HCT116 (cell line): ENCODE data around the gene SMIM21. TPM values are rescaled to one million over a fixed set of nuclear protein-coding genes. Genes with fewer than 3 reads are reported as not detected.

Experiments used
- ATAC-seq: fragments of 200-7000 bp; cut with Tn5 transposase; 2 replicates; pipeline ENCODE4 v1.9.1; 2020; ENCODE audit warnings: mild to moderate bottlenecking, moderate library complexity
- BruUV-seq: library from RNA; stranded (reverse); fragments of 400-500 nt; replicated peaks from 2 replicates; lab custom pipeline; 2021; lab: Mats Ljungman, UMichigan
- CTCF ChIA-PET: fragments of 300-600 bp; sonication (Branson Sonifier 250); formaldehyde crosslinking; loops from one replicate; lab custom pipeline; 2021; ENCODE audit warnings: antibody characterized with exemption; lab: Charles Lee
- POLR2A ChIA-PET: fragments of 300-600, 350-600 bp; sonication (Branson Sonifier 250); formaldehyde crosslinking; loops from one replicate; lab custom pipeline; 2021; ENCODE audit warnings: antibody characterized with exemption; lab: Charles Lee
- RAD21 ChIA-PET, 2 experiments: fragments of 300-600 bp; sonication (Branson Sonifier 250); formaldehyde crosslinking; loops; one replicate each; lab custom pipeline; 2023; ENCODE audit warnings: low total read pairs in 2 of 2; ENCODE audit not compliant: uncharacterized antibody in 2 of 2, unreplicated experiment in 2 of 2, low non-redundant PET in 1 of 2; lab: Charles Lee
- DNase-seq: peaks from one replicate; pipeline ENCODE4 v3.0.0-alpha.2; 2010; ENCODE audit warnings: low read depth, low spot score
- H2AFZ ChIP-seq: fragments of 200-600 bp; shearing (Covaris generic), sonication (generic); 2 replicates; pipeline ENCODE4 v1.6.1; 2017; ENCODE audit warnings: low read depth, mixed run types, mixed read lengths, antibody characterized with exemption, low read length; ENCODE audit not compliant: poor library complexity, severe bottlenecking
- H3K27ac ChIP-seq: 2 replicates; pipeline ENCODE4 v1.5.1; 2012; ENCODE audit warnings: low read depth, low read length
- H3K27me3 ChIP-seq: fragments of 200-600 bp; sonication (generic); 2 replicates; pipeline ENCODE4 v1.6.1; 2016; ENCODE audit warnings: mixed run types, low read length, mixed read lengths; ENCODE audit not compliant: insufficient read depth
- H3K36me3 ChIP-seq, 2 experiments: fragments of 200-500 bp in 1 of 2; fragments of 200-600 bp in 1 of 2; sonication (Bioruptor generic) in 1 of 2; sonication (generic) in 1 of 2; 2 replicates each; pipeline versions ENCODE4 v1.5.1 to v1.6.1; 2014 to 2016; ENCODE audit warnings: low read length in 2 of 2, inconsistent platforms in 1 of 2, mixed read lengths in 1 of 2, mixed run types in 1 of 2; ENCODE audit not compliant: insufficient read depth in 2 of 2, control insufficient read depth in 1 of 2
- H3K4me1 ChIP-seq, 2 experiments: fragments of 200-600 bp in 1 of 2; sonication (generic) in 1 of 2; 2 replicates each; pipeline versions ENCODE4 v1.5.1 to v1.6.1; 2012 to 2017; ENCODE audit warnings: low read length in 2 of 2, inconsistent platforms in 1 of 2, mild to moderate bottlenecking in 1 of 2, mixed read lengths in 1 of 2, mixed run types in 1 of 2, moderate library complexity in 1 of 2; ENCODE audit not compliant: insufficient read depth in 2 of 2, control insufficient read depth in 1 of 2
- H3K4me2 ChIP-seq: fragments of 200-600 bp; sonication (generic); 2 replicates; pipeline ENCODE4 v1.6.1; 2017; ENCODE audit warnings: mixed run types, low read length, mixed read lengths
- H3K4me3 ChIP-seq, 2 experiments: fragments of 200-600 bp in 1 of 2; sonication (generic) in 1 of 2; replicated peaks in 1 of 2; 2 replicates each; pipeline ENCODE4 v1.5.1; 2011 to 2016; ENCODE audit warnings: low read length in 2 of 2, control low read depth in 1 of 2, low read depth in 1 of 2, mild to moderate bottlenecking in 1 of 2, mixed read lengths in 1 of 2, mixed run types in 1 of 2
- H3K79me2 ChIP-seq: fragments of 200-600 bp; sonication (generic); 2 replicates; pipeline ENCODE4 v1.6.1; 2017; ENCODE audit warnings: mild to moderate bottlenecking, mixed run types, low read length, moderate library complexity, mixed read lengths; ENCODE audit not compliant: insufficient read depth
- H3K9ac ChIP-seq: fragments of 200-600 bp; sonication (generic); 2 replicates; pipeline ENCODE4 v1.6.1; 2016; ENCODE audit warnings: low read length, mixed read lengths
- H3K9me2 ChIP-seq: fragments of 200-600 bp; sonication (generic), shearing (Covaris generic); 2 replicates; pipeline ENCODE4 v1.6.1; 2017; ENCODE audit warnings: mixed run types, mild to moderate bottlenecking, moderate library complexity; ENCODE audit not compliant: insufficient read depth
- H3K9me3 ChIP-seq, 2 experiments: fragments of 200-500 bp in 1 of 2; fragments of 200-600 bp in 1 of 2; sonication (Bioruptor generic) in 1 of 2; sonication (generic) in 1 of 2; 2 replicates each; pipeline ENCODE4 v1.6.1; 2014 to 2017; ENCODE audit warnings: low read length in 2 of 2, mixed read lengths in 2 of 2, inconsistent platforms in 1 of 2, low read depth in 1 of 2, mild to moderate bottlenecking in 1 of 2, mixed run types in 1 of 2, moderate library complexity in 1 of 2; ENCODE audit not compliant: control insufficient read depth in 1 of 2, insufficient read depth in 1 of 2
- H4K20me1 ChIP-seq: fragments of 200-600 bp; sonication (generic), shearing (Covaris generic); 2 replicates; pipeline ENCODE4 v1.6.1; 2017; ENCODE audit warnings: mixed run types, mild to moderate bottlenecking, moderate library complexity; ENCODE audit not compliant: insufficient read depth
- CBX3 ChIP-seq: IDR thresholded peaks from 2 replicates; pipeline ENCODE4 v1.6.1; 2012; ENCODE audit warnings: low read depth
- CEBPB ChIP-seq: IDR thresholded peaks from 2 replicates; pipeline ENCODE4 v1.6.1; 2012; ENCODE audit warnings: low read depth
- CTCF ChIP-seq, 3 experiments: fragments of 200-600 bp in 1 of 3; sonication (generic) in 1 of 3; IDR thresholded peaks in 2 of 3; conservative IDR thresholded peaks in 1 of 3; 2 replicates each; pipeline ENCODE4 v1.5.1; 2012 to 2017; ENCODE audit warnings: low read depth in 2 of 3, low read length in 2 of 3, antibody characterized with exemption in 1 of 3, borderline replicate concordance in 1 of 3, control low read depth in 1 of 3, mild to moderate bottlenecking in 1 of 3, mixed read lengths in 1 of 3, mixed run types in 1 of 3, moderate library complexity in 1 of 3; ENCODE audit not compliant: insufficient read depth in 1 of 3
- EGR1 ChIP-seq: IDR thresholded peaks from 2 replicates; pipeline ENCODE4 v1.6.1; 2012; ENCODE audit warnings: low read depth
- ELF1 ChIP-seq: IDR thresholded peaks from 2 replicates; pipeline ENCODE4 v1.6.1; 2012; ENCODE audit warnings: low read depth, borderline replicate concordance
- EZH2phosphoT487 ChIP-seq: fragments of 200-600 bp; IDR thresholded peaks from 2 replicates; pipeline ENCODE4 v1.6.1; 2018; ENCODE audit warnings: antibody characterized with exemption, borderline replicate concordance
- JUND ChIP-seq: IDR thresholded peaks from 2 replicates; pipeline ENCODE4 v1.6.1; 2012
- POLR2A ChIP-seq: IDR thresholded peaks from 2 replicates; pipeline ENCODE4 v1.7.0; 2011; ENCODE audit warnings: borderline replicate concordance; ENCODE audit not compliant: insufficient read depth, insufficient read length; ENCODE audit errors: extremely low read depth
- POLR2AphosphoS5 ChIP-seq: IDR thresholded peaks from 2 replicates; pipeline ENCODE4 v1.6.1; 2011; ENCODE audit warnings: mild to moderate bottlenecking, low read depth, low read length, moderate library complexity
- SP1 ChIP-seq: IDR thresholded peaks from 2 replicates; pipeline ENCODE4 v1.6.1; 2012; ENCODE audit warnings: low read depth
- TCF7L2 ChIP-seq: IDR thresholded peaks from 2 replicates; pipeline ENCODE4 v1.7.0; 2011; ENCODE audit warnings: borderline replicate concordance, inconsistent platforms; ENCODE audit not compliant: insufficient read depth, insufficient read length; ENCODE audit errors: extremely low read depth
- YY1 ChIP-seq: IDR thresholded peaks from 2 replicates; pipeline ENCODE4 v1.6.1; 2011; ENCODE audit warnings: low read length, low read depth, moderate library complexity, mild to moderate bottlenecking; ENCODE audit not compliant: insufficient replicate concordance; ENCODE audit errors: extremely low read depth
- ZFX ChIP-seq: fragments of 450-650 bp; IDR thresholded peaks from 2 replicates; pipeline ENCODE4 v1.6.1; 2017
- ZNF274 ChIP-seq: fragments of 200-500 bp; sonication (Bioruptor generic); IDR thresholded peaks from 2 replicates; pipeline ENCODE4 v1.6.1; 2014; ENCODE audit warnings: mild to moderate bottlenecking, low read depth, low read length, inconsistent platforms
- intact Hi-C: fragments of 100-400 bp; cut with micrococcal nuclease; formaldehyde crosslinking; loops from 2 replicates; pipeline ENCODE4 v1.10.0; 2022
- total RNA-seq: library from RNA; stranded (reverse); gene quantifications from one replicate; pipeline ENCODE4 v1.2.1, GENCODE V29; 2021; ENCODE audit not compliant: unreplicated experiment

SMIM21 gene
- total RNA-seq, 1 experiment from 2014 or later = not detected

- TF ChIP-seq ZNF274 (no peak), EZH2phosphoT487 (no peak), CEBPB (peak; percentile 98), CTCF (IDR thresholded peaks at IDR 0.05 in 2 of 3, conservative IDR thresholded peaks at IDR 0.05 in 1 of 3; ENCODE audit: borderline replicate concordance in 1 of 3, insufficient read depth in 1 of 3, low read depth in 2 of 3, low read length in 2 of 3) (0 out of 6 replicates have a peak, but pooled peaks of 1 of the 3 experiments have one; percentile 3), JUND (peak; percentile 99), YY1 (no peak), SP1 (peak; percentile 95), EGR1 (0 out of 2 replicates have a peak, but pooled peaks have one; percentile 23)
These were observed 18.7 kb downstream of the SMIM21 start (continued) for GRCh38 chr18:75408554-75409506.

- POLR2A ChIA-PET = no interaction called here
- H3K4me2 ChIP-seq = peak overlapping the region; percentile 42
- TF ChIP-seq POLR2AphosphoS5 (no peak), CTCF (IDR thresholded peaks at IDR 0.05 in 2 of 3, conservative IDR thresholded peaks at IDR 0.05 in 1 of 3; ENCODE audit: borderline replicate concordance in 1 of 3, insufficient read depth in 1 of 3, low read depth in 2 of 3, low read length in 2 of 3) (no peak), ZNF274 (no peak), ZFX (no peak), CBX3 (no peak), JUND (no peak), TCF7L2 (no peak), POLR2A (no peak), ELF1 (no peak)
These were observed 19.8 kb downstream of the SMIM21 start for GRCh38 chr18:75407468-75408437.

More at GRCh38 chr18:75407468-75408437, 19.8 kb downstream of the SMIM21 start:
- Histone ChIP-seq H3K79me2 (no peaks in the 10 kb centered on the region), H3K27me3 (peaks cover 24% of the 10 kb centered on the region; the same call in 1 of the 2 replicates), H3K9ac (peak overlapping the region; percentile 10; the same call in 1 of the 2 replicates), H3K4me3 (no peak overlapping the region), H3K4me1 (peaks cover 14 to 25% of the 10 kb centered on the region in 2 experiments), H3K27ac (no peak overlapping the region), H2AFZ (peak overlapping the region; percentile 46), H3K9me3 (no peaks in the 10 kb centered on the region), H4K20me1 (no peaks in the 10 kb centered on the region), H3K9me2 (no peaks in the 10 kb centered on the region), H3K36me3 (no peaks in the 10 kb centered on the region)
- ChIA-PET CTCF (no interaction called here), RAD21 (no interaction called here)
- ATAC-seq = peak; percentile 3; the same call in 1 of the 2 replicates
- intact Hi-C loops = loop anchor here (5.0 kb wide), 1 partner anchor 195 kb away; the partner anchor contains the start of gene TSHZ1
- no peak for DNase-seq
- no TSS peak for BruUV-seq
